ENCODE data around the gene SMAP2. TPM values are rescaled to one million over a fixed set of nuclear protein-coding genes. Genes with fewer than 3 reads are reported as not detected.
"Not testable (repeated sequence)": the region's sequence is repeated elsewhere in the genome, so short reads cannot be mapped to it uniquely, and the experiment has no call there.

The SMAP2 gene
- total RNA-seq, 1 donor from 2014 or later = 16.3 TPM

DNA sequence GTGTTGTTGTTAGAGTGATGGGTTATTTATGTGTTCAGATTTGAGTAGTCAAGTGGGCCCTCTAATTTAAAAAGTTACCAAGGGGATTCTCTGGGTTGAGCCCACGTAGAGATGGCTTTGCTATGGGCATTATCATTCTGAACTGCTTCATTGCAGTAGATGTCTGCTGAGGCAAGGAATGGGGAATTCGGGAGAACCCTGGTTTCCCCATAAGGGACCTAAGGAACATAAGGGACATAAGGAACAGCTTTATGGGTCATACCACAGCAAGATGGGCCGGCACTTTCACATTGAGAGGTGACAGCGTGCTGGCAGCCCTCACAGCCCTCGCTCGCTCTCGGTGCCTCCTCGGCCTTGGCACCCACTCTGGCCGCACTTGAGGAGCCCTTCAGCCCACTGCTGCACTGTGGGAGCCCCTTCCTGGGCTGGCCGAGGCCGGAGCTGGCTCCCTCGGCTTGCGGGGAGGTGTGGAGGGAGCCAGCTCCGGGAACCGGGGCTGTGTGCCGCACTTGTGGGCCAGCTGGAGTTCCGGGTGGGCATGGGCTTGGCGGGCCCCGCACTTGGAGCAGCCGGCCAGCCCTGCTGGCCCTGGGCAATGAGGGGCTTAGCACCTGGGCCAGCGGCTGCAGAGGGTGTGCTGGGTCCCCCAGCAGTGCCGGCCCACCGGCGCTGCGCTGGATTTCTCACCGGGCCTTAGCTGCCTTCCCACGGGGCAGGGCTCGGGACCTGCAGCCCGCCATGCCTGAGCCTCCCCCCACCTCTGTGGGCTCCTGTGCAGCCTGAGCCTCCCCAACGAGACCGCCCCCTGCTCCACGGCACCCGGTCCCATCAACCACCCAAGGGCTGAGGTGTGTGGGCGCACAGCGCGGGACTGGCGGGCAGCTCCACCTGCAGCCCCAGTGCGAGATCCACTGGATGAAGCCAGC is 14.1 kb downstream of the SMAP2 start:
- intact Hi-C loops (cut with DNase I); ATAC-seq; DNase-seq (ENCODE audit: missing footprints): not testable (repeated sequence)

DNA sequence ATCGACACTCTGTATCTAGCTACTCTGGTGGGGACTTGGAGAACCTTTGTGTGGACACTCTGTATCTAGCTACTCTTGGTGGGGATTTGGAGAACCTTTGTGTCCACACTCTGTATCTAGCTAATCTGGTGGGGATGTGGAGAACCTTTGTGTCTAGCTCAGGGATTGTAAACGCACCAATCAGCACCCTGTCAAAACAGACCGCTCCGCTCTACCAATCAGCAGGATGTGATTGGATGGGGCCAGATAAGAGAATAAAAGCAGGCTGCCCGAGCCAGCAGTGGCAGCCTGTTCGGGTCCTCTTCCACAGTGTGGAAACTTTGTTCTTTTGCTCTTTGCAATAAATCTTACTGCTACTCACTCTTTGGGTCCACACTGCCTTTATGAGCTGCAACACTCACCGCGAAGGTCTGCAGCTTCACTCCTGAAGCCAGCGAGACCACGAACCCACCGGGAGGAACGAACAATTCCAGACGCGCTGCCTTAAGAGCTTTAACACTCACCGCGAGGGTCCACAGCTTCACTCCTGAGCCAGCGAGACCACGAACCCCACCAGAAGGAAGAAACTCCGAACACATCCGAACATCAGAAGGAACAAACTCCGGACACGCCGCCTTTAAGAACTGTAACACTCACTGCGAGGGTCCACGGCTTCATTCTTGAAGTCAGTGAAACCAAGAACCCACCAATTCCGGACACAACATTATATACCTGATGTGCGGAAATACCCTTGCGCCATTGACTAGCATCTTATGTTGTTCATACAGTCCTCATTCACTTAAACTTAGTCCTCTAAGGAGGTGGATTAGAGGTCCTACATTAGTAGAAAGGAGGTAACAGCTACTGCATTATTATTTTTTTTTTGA is 15.2 kb downstream of the SMAP2 start:
- intact Hi-C loops (cut with DNase I); DNase-seq (ENCODE audit: missing footprints); ATAC-seq: not testable (repeated sequence)

DNA sequence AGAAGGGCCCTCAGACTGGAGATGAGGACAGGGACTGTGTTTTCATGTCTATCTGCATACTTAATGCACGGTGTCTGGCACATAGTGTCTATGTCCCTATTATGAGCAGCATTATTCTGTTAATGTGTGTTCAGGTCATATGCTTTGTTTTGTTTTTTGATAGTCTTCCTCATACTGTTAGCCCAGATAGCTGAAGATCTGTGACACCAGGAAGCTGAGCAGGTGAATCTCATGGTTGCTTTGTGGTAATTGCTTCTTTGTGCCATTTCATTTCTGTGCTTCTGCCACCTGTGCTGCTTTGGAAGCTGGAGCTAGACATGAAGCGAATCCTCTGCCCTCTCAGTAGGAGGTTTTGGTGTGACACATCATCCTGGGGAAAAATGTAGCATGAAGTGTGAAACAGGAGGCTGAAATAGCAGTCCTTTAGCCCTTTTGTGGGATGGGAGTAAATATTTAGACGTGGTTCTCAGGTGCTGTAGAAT is 15.8 kb downstream of the SMAP2 start:
- ATAC-seq (no peak), DNase-seq (ENCODE audit: missing footprints) (no peak)
- intact Hi-C loops (cut with DNase I) = no loop called here

DNA sequence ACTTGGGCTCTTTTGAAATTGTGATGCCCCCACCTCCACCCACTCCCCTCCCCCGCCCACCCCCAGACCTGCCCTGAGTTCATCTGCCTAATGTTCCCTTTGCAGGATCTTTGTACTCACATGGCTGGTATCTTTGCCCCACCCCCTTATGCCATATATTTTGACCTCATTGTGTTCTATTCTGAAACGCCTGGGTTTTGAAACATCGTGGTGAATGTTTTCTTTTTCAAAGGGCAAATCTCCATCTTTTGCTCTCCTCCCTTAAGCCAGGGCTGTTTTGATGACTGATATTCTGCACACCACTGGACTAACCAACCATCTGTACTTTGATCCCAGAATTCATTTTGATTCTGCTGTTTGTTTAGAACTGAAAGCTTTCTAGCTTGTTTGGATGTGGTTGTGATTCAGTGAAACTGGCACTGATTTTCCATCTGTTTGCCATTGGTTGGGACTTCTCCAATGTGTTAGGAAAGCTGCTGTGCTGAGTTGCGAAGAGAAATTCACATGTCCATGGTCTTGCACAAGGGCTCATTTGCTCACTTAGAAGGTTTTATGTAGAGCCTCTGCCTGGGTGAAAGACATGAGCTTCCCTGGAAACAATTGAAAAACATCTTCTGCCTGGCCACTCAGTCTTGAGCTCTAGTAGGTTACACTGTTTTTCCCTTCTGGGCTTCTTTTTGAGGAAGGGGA is 16.5 kb downstream of the SMAP2 start:
- intact Hi-C loops (cut with DNase I) = no loop called here
- DNase-seq (ENCODE audit: missing footprints) (no peak), ATAC-seq (peak; percentile 41)

DNA sequence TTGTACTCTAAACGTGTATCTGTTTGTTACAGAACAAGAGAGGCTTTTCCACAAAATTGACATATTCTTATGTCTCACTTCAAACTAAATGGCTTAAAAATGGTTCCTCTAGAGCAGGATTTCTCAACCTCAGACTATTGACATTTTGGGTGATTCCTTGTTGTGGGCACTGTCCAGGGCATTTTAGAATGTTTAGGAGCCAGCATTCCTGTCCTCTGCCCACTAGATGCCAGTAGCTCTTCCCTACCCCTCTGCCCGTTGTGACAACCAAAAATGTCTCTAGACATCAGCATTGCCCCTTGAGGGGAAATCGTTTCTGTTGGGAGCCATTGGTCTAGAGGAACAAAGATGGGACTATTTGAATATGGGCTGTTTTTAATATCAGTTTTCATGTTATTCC is 17.3 kb downstream of the SMAP2 start:
- intact Hi-C loops (cut with DNase I) = no loop called here
- ATAC-seq = no peak
- DNase-seq (ENCODE audit: missing footprints) = no peak

DNA sequence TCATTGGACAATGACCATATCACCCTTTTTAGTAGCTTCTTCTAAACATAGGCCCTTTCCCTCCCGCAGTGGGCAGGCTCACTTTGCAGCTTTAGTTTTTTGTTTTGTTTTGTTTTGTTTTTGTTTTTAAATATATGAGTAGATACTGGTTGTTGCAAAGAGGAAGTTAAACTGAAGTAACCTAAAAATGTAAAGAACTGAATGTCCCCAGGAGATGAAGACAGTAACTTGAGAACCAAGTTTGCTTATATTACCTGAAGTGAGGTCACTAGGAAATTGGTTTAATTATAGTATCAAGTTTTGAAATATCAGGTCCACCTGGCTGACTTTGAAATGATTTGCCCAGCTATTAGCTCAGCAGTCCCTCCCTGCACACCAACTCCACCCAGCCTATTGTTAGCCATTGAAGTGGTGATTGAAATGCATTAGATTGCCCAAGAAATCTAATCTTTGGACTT is 18.2 kb downstream of the SMAP2 start:
- intact Hi-C loops (cut with DNase I) = no loop called here
- no peak for ATAC-seq
- DNase-seq (ENCODE audit: missing footprints) = no peak

DNA sequence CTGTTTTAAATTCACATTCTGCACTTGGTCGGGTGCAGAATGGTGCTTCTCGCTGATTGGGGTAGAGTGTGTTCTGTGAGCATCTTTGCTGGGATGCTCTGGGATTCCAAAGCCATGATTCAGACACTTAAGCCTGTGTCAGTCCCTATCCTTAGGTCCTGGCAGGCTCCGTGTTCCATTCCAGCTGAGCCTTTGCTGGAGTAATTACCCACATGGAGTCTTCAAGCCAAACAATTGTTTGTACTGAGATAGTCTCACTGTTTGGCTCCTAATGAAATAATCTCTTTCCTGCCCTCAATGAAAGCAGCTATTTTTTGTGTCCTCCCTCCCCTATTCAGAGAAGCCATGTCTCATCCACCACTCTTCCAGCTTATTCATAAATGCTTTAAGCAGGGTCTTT is 18.7 kb downstream of the SMAP2 start:
- intact Hi-C loops (cut with DNase I) = no loop called here
- no peak for ATAC-seq
- DNase-seq (ENCODE audit: missing footprints) = no peak

DNA sequence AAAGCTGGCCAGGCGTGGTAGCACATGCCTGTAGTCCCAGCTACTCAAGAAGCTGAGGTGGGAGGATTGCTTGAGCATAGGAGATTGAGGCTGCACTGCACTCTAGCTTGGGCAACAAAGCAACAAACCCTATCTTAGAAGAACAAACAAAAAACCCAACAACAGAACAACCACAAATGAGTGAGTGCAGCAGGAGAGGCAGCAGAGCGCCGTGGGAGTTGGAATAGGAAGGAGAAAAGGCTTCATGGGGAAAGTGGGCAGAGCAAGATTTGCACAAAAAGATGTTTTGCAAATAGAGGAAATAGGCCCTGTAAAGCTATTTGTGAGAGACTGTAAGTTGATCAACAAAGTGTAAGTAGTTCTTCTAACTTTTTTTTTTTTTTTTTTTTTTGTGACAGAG is 19.6 kb downstream of the SMAP2 start:
- intact Hi-C loops (cut with DNase I) = no loop called here
- ATAC-seq (no peak), DNase-seq (ENCODE audit: missing footprints) (no peak)

DNA sequence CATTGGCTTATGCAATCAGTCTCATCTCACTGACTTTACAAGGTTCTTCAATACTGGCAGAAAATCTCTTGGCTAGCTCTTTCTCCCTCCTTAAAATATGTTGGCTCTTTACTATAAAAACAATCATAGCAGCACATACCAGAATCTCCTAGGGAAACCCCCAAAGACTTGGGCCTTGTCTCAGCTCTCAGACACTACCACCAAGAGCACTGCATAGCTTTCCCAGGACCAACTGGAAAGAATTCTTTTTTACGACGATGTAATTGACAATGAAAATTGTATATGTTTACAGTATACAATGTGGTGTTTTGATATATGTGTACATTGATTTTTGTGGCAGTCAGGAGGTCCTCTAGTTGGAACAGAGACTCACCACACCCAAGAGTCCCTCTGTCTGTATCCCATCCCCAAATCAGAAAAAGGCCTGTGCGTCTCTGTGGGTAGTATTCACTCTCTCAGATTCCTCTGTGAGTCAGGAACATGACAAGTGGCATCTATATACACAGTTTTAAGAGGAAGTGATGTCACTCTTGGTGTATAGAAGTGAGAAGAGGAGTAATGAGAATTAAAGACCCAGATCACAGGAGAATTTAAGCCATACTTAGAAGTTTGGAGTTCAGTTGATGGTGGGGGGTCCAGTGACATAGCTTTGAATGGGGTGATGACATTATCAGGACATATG is 21.1 kb downstream of the SMAP2 start:
- no peak for ATAC-seq
- intact Hi-C loops (cut with DNase I) = no loop called here
- no peak for DNase-seq (ENCODE audit: missing footprints)

DNA sequence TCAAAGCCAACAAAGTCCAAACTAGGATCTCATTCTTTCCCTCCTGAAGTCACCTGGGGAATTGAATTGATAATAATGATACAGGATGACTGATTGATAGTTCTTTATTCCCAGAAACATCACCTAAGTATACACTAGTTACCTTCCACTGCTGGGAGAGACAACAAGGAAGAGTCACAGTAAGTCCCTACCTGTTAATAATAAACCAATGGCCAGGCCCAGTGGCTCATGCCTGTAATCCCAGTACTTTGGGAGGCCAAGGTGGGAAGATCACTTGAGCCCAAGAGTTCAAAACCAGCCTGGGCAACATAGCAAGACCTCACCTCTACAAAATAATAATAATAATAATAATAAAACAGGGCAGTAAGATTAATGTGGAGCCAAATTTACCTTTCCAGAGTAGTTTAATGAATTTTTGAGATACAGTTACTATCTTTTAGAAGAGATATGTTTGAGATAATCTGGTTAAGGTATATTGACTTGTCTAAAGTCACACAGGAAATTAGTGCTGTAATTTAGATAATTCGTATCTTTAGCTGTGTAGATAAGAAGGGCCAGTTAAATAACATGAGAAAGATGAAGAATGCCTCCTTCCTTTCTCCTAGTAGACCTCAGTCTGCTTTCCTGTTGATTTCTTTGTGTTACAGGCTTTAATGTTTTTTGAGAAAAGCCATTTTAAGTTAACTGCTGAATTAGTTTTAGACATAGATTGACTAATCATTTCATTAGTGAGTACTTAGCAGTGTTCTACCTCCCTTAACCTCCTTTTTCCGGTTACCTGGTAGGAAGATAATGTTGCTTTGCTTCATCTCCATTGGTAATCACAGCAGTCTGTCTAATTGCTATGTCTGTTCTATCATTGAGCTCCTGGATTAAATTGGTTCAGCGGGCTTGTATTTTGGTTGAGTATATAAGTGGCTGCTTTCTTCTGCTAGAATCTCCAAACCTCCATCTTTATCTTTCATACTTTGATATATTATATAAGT is 22.0 kb downstream of the SMAP2 start:
- intact Hi-C loops (cut with DNase I) = no loop called here
- ATAC-seq = no peak
- no peak for DNase-seq (ENCODE audit: missing footprints)

DNA sequence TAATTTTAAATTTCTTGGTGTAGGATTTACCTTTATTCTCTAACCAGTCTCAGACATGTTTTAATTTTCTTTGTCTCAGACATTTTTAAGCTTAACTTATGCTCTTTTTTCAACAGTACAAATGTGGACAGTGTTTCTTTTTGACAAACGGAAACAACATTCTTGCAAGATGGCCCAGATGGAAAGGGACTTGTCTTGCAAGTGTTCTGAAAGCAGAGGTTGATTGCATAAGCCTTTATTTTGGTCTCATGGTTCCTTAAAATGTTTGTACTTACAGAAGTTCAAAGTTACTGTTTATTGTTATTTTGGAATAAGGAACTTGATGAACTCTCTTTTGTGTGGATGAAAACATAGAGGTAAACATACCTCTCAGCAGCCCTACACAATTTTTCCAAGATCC is 22.9 kb downstream of the SMAP2 start:
- DNase-seq (ENCODE audit: missing footprints) (no peak), ATAC-seq (peak; percentile 53)
- intact Hi-C loops (cut with DNase I) = no loop called here

DNA sequence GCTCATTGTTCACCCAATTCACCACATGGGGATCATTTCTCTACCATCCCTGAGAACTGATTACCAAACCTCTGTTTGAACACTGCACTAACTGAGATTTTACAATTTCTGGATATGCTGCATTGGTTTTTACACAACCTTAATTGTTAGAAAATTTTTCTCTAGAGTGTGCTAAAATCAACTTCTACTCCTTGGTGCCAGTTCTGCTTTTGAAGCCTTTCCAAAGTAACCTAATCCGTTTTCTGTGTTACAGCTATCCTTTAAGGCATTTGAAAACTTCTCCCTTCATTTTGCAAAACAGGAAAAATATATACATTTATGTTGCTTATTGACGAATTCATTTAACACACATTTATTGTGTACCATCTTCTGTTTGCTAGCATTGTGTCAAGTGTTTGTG is 23.7 kb downstream of the SMAP2 start:
- ATAC-seq (no peak), DNase-seq (ENCODE audit: missing footprints) (no peak)
- intact Hi-C loops (cut with DNase I) = no loop called here

DNA sequence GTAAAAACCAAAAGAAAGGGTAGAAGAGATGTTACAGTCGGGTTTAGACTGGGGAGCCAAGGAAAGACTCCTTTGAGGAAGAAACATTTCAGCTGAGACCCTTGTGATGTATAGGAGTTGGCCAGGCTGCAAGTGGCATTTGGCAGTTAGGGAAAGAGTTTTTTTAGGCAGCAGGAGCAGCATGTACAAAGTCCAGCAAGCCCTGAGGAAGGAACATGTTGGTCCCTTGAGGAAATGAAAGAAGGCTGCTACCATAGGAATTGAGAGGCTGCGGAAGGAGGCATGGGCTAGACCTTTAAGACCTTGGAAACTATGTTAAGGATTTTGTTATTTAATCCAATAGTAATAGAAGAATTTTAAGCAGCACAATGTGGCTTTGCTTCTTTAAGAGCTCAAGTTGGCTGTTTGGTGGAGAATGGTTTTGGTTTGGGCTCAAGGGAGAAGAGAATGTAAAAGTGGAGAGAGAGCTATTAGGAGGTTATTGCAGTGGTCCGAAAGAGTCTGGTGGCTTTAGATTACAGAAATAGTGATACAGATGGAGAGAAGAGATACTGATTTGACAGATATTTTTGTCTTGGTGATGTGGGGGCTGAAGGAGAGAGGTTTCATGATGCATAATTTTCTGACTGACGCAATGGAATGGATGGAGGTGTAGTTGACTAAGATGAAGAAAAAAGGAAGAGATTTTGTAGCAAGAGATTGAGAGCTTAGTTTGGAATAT is 26.6 kb downstream of the SMAP2 start:
- no peak for DNase-seq (ENCODE audit: missing footprints)
- intact Hi-C loops (cut with DNase I) = loop anchor here (10.0 kb wide), 1 partner anchor 315 kb away; no protein-coding TSS in a partner anchor
- peak; percentile 43 for ATAC-seq

DNA sequence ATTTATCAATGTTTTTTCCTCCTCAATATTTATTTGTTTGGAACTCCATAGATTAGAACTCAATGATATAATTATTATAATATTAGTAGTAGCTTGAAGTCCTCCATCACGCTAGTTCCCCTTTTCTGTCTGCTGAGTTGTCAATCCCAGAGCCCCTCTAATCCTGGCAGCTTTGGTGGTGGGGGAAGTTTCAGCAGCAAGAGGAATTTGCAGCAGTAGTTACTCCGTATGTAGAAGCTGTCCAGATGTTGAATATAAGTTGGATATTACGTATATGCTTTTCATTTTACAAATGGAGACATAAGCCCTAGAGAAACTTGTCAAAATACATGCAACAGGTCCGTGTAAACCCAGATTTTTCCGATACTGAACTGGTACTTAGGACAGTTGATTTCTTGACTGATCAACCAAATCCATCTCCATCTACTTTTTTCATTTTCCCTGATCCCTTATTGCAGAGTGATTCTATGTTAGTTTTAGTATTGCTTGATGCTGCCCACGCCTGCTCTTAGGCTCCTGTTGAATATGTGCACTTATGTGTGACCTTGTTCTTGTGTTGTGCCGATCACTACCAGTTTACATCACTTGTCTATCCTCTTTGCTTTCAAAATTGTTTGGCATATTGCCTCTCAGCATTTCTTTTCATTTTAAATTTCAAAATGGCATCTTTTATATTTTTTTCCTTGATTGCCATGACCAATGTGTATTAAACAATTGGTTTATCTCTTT is 28.1 kb downstream of the SMAP2 start:
- DNase-seq (ENCODE audit: missing footprints) (no peak), ATAC-seq (peak; percentile 50)
- intact Hi-C loops (cut with DNase I) = loop anchor here (10.0 kb wide), 1 partner anchor 317 kb away; no protein-coding TSS in a partner anchor

DNA sequence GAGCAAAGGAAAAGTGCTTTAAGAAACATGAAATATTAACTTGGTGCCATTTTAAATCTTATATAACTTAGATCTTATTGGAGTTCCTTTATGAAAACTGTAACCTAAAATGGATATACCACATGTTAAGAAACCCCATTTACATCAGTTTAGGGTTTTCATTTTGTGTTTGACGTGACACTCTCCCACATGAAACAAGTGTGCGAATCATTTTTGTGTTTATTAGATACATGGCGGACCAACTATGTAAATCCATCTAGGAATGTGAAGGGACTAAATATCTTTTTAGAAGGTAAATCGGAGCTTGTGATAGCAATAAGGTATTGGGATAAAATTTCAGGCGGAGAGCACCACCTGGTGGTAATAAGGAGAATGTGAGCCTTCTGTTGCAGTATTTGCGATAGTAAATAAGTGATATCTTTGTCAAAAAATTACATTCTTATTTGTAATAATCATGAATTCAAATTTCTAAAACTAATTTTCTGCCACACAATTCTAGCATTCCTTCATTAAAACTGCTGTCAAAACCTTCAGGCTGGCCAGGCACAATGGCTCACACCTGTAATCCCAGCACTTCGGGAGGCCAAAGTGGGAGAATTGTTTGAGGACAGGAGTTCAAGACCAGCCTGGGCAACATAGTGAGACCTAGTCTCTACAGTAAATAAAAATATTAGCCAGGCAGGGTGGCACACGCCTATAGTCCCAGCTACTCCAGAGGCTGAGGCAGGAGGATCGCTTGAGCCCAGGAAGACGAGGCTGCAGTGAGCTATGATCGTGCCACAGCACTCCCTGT is 31.3 kb downstream of the SMAP2 start:
- intact Hi-C loops (cut with DNase I) = loop anchor here (2.0 to 10.0 kb wide), 3 partner anchors 68 to 320 kb away; no protein-coding TSS in a partner anchor
- ATAC-seq = no peak
- no peak for DNase-seq (ENCODE audit: missing footprints)

All from Right ventricle myocardium inferior (tissue), 1 donor.